ENCODE results near the gene ARL15. TPM values are rescaled to one million over a fixed set of nuclear protein-coding genes. Genes with fewer than 3 reads are reported as not detected.

ARL15 gene
- polyA plus RNA-seq, 2 donors, result 4.0 to 7.8 TPM

- no peaks in the 10 kb centered on the region for H3K4me1 ChIP-seq (ENCODE audit: control insufficient read depth in 2 of 2, insufficient read depth in 2 of 2, low read length in 1 of 2)
- no peak overlapping the region for H3K27ac ChIP-seq (ENCODE audit: low read depth in 2 of 2, low read length in 1 of 2)
- no peaks in the 10 kb centered on the region for H3K27me3 ChIP-seq (ENCODE audit: control insufficient read depth in 1 of 2, insufficient read depth in 2 of 2, low read length in 2 of 2)
- no peak overlapping the region for H3K4me3 ChIP-seq (ENCODE audit: low read depth in 1 of 2, low read length in 2 of 2)
- H3K9me3 ChIP-seq (ENCODE audit: control insufficient read depth in 2 of 2, insufficient read depth in 1 of 2, low read depth in 1 of 2, low read length in 1 of 2), result no peaks in the 10 kb centered on the region
- no peaks in the 10 kb centered on the region for H3K36me3 ChIP-seq (ENCODE audit: control insufficient read depth in 2 of 2, insufficient read depth in 2 of 2, low read length in 1 of 2)
Observed at GRCh38 chr5:53956632-53957031, 353.7 kb downstream of the ARL15 start.

DNA sequence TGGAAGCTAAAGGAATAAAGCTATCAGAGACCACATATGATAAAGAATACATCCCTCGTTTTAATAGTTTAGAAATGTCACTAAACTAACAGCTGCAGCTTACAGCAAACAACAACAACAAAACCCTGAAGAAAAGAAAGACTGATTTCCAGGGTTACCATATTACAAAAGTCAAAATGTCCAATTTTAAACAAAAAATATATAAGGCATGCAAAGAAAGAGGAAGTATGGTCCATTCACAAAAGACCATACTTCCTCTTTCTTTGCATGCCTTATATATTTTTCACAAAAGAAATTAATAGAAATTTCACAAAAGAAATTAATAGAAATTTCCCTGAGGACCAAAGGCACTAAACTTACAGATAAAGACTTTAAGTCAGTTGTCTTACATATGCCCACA lies 354.2 kb downstream of the ARL15 start:
- H3K9me3 ChIP-seq (ENCODE audit: control insufficient read depth in 2 of 2, insufficient read depth in 1 of 2, low read depth in 1 of 2, low read length in 1 of 2), result no peaks in the 10 kb centered on the region
- no peaks in the 10 kb centered on the region for H3K27me3 ChIP-seq (ENCODE audit: control insufficient read depth in 1 of 2, insufficient read depth in 2 of 2, low read length in 2 of 2)
- H3K4me1 ChIP-seq (ENCODE audit: control insufficient read depth in 2 of 2, insufficient read depth in 2 of 2, low read length in 1 of 2), result no peaks in the 10 kb centered on the region
- no peak overlapping the region for H3K4me3 ChIP-seq (ENCODE audit: low read depth in 1 of 2, low read length in 2 of 2)
- WGBS, 2 donors, result 91 to 94% methylated on average over 1 of the region's 1 CpG
- H3K27ac ChIP-seq (ENCODE audit: low read depth in 2 of 2, low read length in 1 of 2), result no peak overlapping the region
- H3K36me3 ChIP-seq (ENCODE audit: control insufficient read depth in 2 of 2, insufficient read depth in 2 of 2, low read length in 1 of 2), result no peaks in the 10 kb centered on the region

GRCh38 chr5:53950621-53951020 lies 359.8 kb downstream of the ARL15 start:
- Histone ChIP-seq H3K27ac (ENCODE audit: low read depth in 2 of 2, low read length in 1 of 2) (no peak overlapping the region), H3K4me3 (ENCODE audit: low read depth in 1 of 2, low read length in 2 of 2) (no peak overlapping the region), H3K36me3 (ENCODE audit: control insufficient read depth in 2 of 2, insufficient read depth in 2 of 2, low read length in 1 of 2) (no peaks in the 10 kb centered on the region), H3K4me1 (ENCODE audit: control insufficient read depth in 2 of 2, insufficient read depth in 2 of 2, low read length in 1 of 2) (no peaks in the 10 kb centered on the region), H3K27me3 (ENCODE audit: control insufficient read depth in 1 of 2, insufficient read depth in 2 of 2, low read length in 2 of 2) (no peaks in the 10 kb centered on the region), H3K9me3 (ENCODE audit: control insufficient read depth in 2 of 2, insufficient read depth in 1 of 2, low read depth in 1 of 2, low read length in 1 of 2) (peaks cover 0 to 3% of the 10 kb centered on the region in 2 donors)
- WGBS, 2 donors, result 86 to 90% methylated on average over 3 of the region's 3 CpGs

GRCh38 chr5:53948598-53948997 lies 361.8 kb downstream of the ARL15 start:
- WGBS, 2 donors, result 68 to 82% methylated on average over 4 of the region's 4 CpGs
- Histone ChIP-seq H3K27ac (ENCODE audit: low read depth in 2 of 2, low read length in 1 of 2) (no peak overlapping the region), H3K4me3 (ENCODE audit: low read depth in 1 of 2, low read length in 2 of 2) (no peak overlapping the region), H3K36me3 (ENCODE audit: control insufficient read depth in 2 of 2, insufficient read depth in 2 of 2, low read length in 1 of 2) (no peaks in the 10 kb centered on the region), H3K27me3 (ENCODE audit: control insufficient read depth in 1 of 2, insufficient read depth in 2 of 2, low read length in 2 of 2) (no peaks in the 10 kb centered on the region), H3K9me3 (ENCODE audit: control insufficient read depth in 2 of 2, insufficient read depth in 1 of 2, low read depth in 1 of 2, low read length in 1 of 2) (peaks cover 0 to 3% of the 10 kb centered on the region in 2 donors), H3K4me1 (ENCODE audit: control insufficient read depth in 2 of 2, insufficient read depth in 2 of 2, low read length in 1 of 2) (no peaks in the 10 kb centered on the region)

- no peaks in the 10 kb centered on the region for H3K4me1 ChIP-seq (ENCODE audit: control insufficient read depth in 2 of 2, insufficient read depth in 2 of 2, low read length in 1 of 2)
- H3K27me3 ChIP-seq (ENCODE audit: control insufficient read depth in 1 of 2, insufficient read depth in 2 of 2, low read length in 2 of 2), result no peaks in the 10 kb centered on the region
- no peaks in the 10 kb centered on the region for H3K36me3 ChIP-seq (ENCODE audit: control insufficient read depth in 2 of 2, insufficient read depth in 2 of 2, low read length in 1 of 2)
- no peak overlapping the region for H3K27ac ChIP-seq (ENCODE audit: low read depth in 2 of 2, low read length in 1 of 2)
- peaks cover 0 to 3% of the 10 kb centered on the region in 2 donors for H3K9me3 ChIP-seq (ENCODE audit: control insufficient read depth in 2 of 2, insufficient read depth in 1 of 2, low read depth in 1 of 2, low read length in 1 of 2)
- H3K4me3 ChIP-seq (ENCODE audit: low read depth in 1 of 2, low read length in 2 of 2), result no peak overlapping the region
- 91 to 92% methylated on average over 5 of the region's 5 CpGs for WGBS, 2 donors
Observed at GRCh38 chr5:53946405-53947100, 363.8 kb downstream of the ARL15 start.

GRCh38 chr5:53944981-53945380 lies 365.4 kb downstream of the ARL15 start:
- 86 to 88% methylated on average over 7 of the region's 7 CpGs for WGBS, 2 donors
- H3K27me3 ChIP-seq (ENCODE audit: control insufficient read depth in 1 of 2, insufficient read depth in 2 of 2, low read length in 2 of 2), result no peaks in the 10 kb centered on the region
- H3K4me1 ChIP-seq (ENCODE audit: control insufficient read depth in 2 of 2, insufficient read depth in 2 of 2, low read length in 1 of 2), result no peaks in the 10 kb centered on the region
- no peak overlapping the region for H3K4me3 ChIP-seq (ENCODE audit: low read depth in 1 of 2, low read length in 2 of 2)
- no peak overlapping the region for H3K27ac ChIP-seq (ENCODE audit: low read depth in 2 of 2, low read length in 1 of 2)
- peaks cover 0 to 3% of the 10 kb centered on the region in 2 donors for H3K9me3 ChIP-seq (ENCODE audit: control insufficient read depth in 2 of 2, insufficient read depth in 1 of 2, low read depth in 1 of 2, low read length in 1 of 2)
- no peaks in the 10 kb centered on the region for H3K36me3 ChIP-seq (ENCODE audit: control insufficient read depth in 2 of 2, insufficient read depth in 2 of 2, low read length in 1 of 2)

DNA sequence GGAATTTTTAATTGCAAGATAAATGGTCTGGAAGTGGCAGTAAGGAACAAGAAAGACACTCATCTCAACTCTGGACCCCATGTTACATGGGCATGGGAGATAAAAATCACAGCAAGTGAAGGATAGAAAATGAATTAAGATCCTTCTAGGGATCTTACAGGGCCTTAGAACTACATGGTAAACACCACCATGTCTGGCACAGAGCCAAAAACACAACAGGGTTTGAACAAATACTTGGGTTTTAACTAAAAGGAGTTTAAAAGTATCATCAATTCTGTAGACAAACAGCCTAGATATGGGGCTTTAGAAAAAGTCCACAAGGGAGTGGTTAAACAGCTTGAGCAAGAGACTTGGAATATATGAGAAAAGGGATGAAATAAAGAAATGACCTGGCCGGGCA lies 366.4 kb downstream of the ARL15 start:
- H3K36me3 ChIP-seq (ENCODE audit: control insufficient read depth in 2 of 2, insufficient read depth in 2 of 2, low read length in 1 of 2), result no peaks in the 10 kb centered on the region
- H3K27ac ChIP-seq (ENCODE audit: low read depth in 2 of 2, low read length in 1 of 2), result no peak overlapping the region
- H3K4me3 ChIP-seq (ENCODE audit: low read depth in 1 of 2, low read length in 2 of 2), result no peak overlapping the region
- H3K27me3 ChIP-seq (ENCODE audit: control insufficient read depth in 1 of 2, insufficient read depth in 2 of 2, low read length in 2 of 2), result no peaks in the 10 kb centered on the region
- no peaks in the 10 kb centered on the region for H3K4me1 ChIP-seq (ENCODE audit: control insufficient read depth in 2 of 2, insufficient read depth in 2 of 2, low read length in 1 of 2)
- peaks cover 0 to 3% of the 10 kb centered on the region in 2 donors for H3K9me3 ChIP-seq (ENCODE audit: control insufficient read depth in 2 of 2, insufficient read depth in 1 of 2, low read depth in 1 of 2, low read length in 1 of 2)
- 95 to 96% methylated on average over 1 of the region's 1 CpG for WGBS, 2 donors

DNA sequence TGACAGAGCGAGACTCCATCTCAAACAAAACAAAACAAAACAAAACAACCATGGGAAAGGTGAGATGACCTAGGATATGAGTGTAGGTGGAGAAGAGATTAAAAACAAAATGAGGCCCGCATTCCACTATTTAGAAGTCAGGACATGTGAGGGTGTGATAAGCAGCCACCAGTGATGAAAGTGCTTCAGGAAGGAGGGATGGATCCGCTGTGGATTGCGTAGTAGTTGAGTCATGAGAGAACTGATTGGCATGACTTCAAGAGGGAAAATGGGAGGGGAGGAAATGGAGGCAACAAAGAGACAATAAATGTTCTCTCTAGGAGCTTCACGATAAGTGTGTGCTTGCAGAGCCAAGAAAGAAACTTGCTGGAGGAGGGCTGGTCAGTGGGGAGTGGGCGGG lies 367.6 kb downstream of the ARL15 start:
- peaks cover 0 to 3% of the 10 kb centered on the region in 2 donors for H3K9me3 ChIP-seq (ENCODE audit: control insufficient read depth in 2 of 2, insufficient read depth in 1 of 2, low read depth in 1 of 2, low read length in 1 of 2)
- no peak overlapping the region for H3K27ac ChIP-seq (ENCODE audit: low read depth in 2 of 2, low read length in 1 of 2)
- 83 to 84% methylated on average over 6 of the region's 6 CpGs for WGBS, 2 donors
- H3K4me1 ChIP-seq (ENCODE audit: control insufficient read depth in 2 of 2, insufficient read depth in 2 of 2, low read length in 1 of 2), result no peaks in the 10 kb centered on the region
- no peaks in the 10 kb centered on the region for H3K27me3 ChIP-seq (ENCODE audit: control insufficient read depth in 1 of 2, insufficient read depth in 2 of 2, low read length in 2 of 2)
- no peak overlapping the region for H3K4me3 ChIP-seq (ENCODE audit: low read depth in 1 of 2, low read length in 2 of 2)
- H3K36me3 ChIP-seq (ENCODE audit: control insufficient read depth in 2 of 2, insufficient read depth in 2 of 2, low read length in 1 of 2), result no peaks in the 10 kb centered on the region

- WGBS, 2 donors, result 70 to 80% methylated on average over 1 of the region's 1 CpG
- H3K4me3 ChIP-seq (ENCODE audit: low read depth in 1 of 2, low read length in 2 of 2), result no peak overlapping the region
- no peak overlapping the region for H3K27ac ChIP-seq (ENCODE audit: low read depth in 2 of 2, low read length in 1 of 2)
- no peaks in the 10 kb centered on the region for H3K36me3 ChIP-seq (ENCODE audit: control insufficient read depth in 2 of 2, insufficient read depth in 2 of 2, low read length in 1 of 2)
- H3K4me1 ChIP-seq (ENCODE audit: control insufficient read depth in 2 of 2, insufficient read depth in 2 of 2, low read length in 1 of 2), result no peaks in the 10 kb centered on the region
- H3K27me3 ChIP-seq (ENCODE audit: control insufficient read depth in 1 of 2, insufficient read depth in 2 of 2, low read length in 2 of 2), result no peaks in the 10 kb centered on the region
- H3K9me3 ChIP-seq (ENCODE audit: control insufficient read depth in 2 of 2, insufficient read depth in 1 of 2, low read depth in 1 of 2, low read length in 1 of 2), result peaks cover 0 to 3% of the 10 kb centered on the region in 2 donors
Observed at GRCh38 chr5:53940921-53941320, 369.5 kb downstream of the ARL15 start.

DNA sequence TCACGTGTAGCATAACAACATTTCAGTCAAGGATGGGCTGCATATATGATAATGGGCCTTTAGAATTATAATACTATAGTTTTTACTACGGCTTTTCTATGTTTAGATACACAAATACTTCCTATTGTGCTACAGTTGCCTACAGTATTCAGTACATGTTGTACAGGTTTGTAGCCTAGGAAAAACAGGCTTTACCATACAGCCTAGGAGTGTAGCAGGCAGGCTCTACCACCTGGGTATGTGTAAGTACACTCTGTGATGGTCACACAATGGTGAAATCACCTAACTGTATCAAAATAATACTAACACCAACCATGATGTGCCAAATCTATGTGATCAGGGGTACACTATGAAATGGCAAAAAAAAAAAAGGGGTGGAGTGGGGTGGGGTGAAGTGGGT lies 372.9 kb downstream of the ARL15 start:
- 84 to 85% methylated on average over 2 of the region's 2 CpGs for WGBS, 2 donors
- Histone ChIP-seq H3K27me3 (ENCODE audit: control insufficient read depth in 1 of 2, insufficient read depth in 2 of 2, low read length in 2 of 2) (no peaks in the 10 kb centered on the region), H3K4me3 (ENCODE audit: low read depth in 1 of 2, low read length in 2 of 2) (no peak overlapping the region), H3K9me3 (ENCODE audit: control insufficient read depth in 2 of 2, insufficient read depth in 1 of 2, low read depth in 1 of 2, low read length in 1 of 2) (no peaks in the 10 kb centered on the region), H3K4me1 (ENCODE audit: control insufficient read depth in 2 of 2, insufficient read depth in 2 of 2, low read length in 1 of 2) (no peaks in the 10 kb centered on the region), H3K36me3 (ENCODE audit: control insufficient read depth in 2 of 2, insufficient read depth in 2 of 2, low read length in 1 of 2) (no peaks in the 10 kb centered on the region), H3K27ac (ENCODE audit: low read depth in 2 of 2, low read length in 1 of 2) (no peak overlapping the region)

Data from esophagus (tissue), 2 donors.